MG63 (cell line): ENCODE data around the gene ZNF219. TPM values are rescaled to one million over a fixed set of nuclear protein-coding genes. Genes with fewer than 3 reads are reported as not detected.

ENCODE experiments used
- DNase-seq: peaks from one replicate; pipeline ENCODE4 v3.0.0-alpha.2; 2020
- H3K27me3 ChIP-seq: fragments of 250-450 bp; sonication (Bioruptor Pico); 2 replicates; pipeline ENCODE4 v1.5.1; 2020; ENCODE audit warnings: mild to moderate bottlenecking, moderate library complexity
- H3K36me3 ChIP-seq: fragments of 250-450 bp; sonication (Bioruptor Pico); 2 replicates; pipeline ENCODE4 v1.5.1; 2020; ENCODE audit warnings: mild to moderate bottlenecking, moderate library complexity
- H3K4me3 ChIP-seq: fragments of 250-450 bp; sonication (Bioruptor Pico); 2 replicates; pipeline ENCODE4 v1.5.1; 2020; ENCODE audit warnings: mild to moderate bottlenecking, moderate library complexity
- H3K9me3 ChIP-seq: fragments of 250-450 bp; sonication (Bioruptor Pico); 2 replicates; pipeline ENCODE4 v1.5.1; 2020; ENCODE audit warnings: mild to moderate bottlenecking, moderate library complexity
- total RNA-seq: library from RNA; depleted of rRNA; stranded (reverse); fragments of >200 nt; shearing (Covaris generic); gene quantifications from 2 replicates; pipeline ENCODE4 v1.2.3, GENCODE V29; 2014; ENCODE audit warnings: low replicate concordance

Gene ZNF219
- total RNA-seq, 1 experiment from 2014 or later, result 33.3 TPM

GRCh38 chr14:21092273-21093011 is 6.0 kb downstream of the ZNF219 start:
- Histone ChIP-seq H3K9me3 (no peaks in the 10 kb centered on the region), H3K36me3 (no peaks in the 10 kb centered on the region), H3K27me3 (no peaks in the 10 kb centered on the region), H3K4me3 (no peak overlapping the region)
- peak; percentile 49 for DNase-seq

GRCh38 chr14:21091821-21092272 is 6.6 kb downstream of the ZNF219 start:
- Histone ChIP-seq H3K9me3 (no peaks in the 10 kb centered on the region), H3K36me3 (no peaks in the 10 kb centered on the region)

DNA sequence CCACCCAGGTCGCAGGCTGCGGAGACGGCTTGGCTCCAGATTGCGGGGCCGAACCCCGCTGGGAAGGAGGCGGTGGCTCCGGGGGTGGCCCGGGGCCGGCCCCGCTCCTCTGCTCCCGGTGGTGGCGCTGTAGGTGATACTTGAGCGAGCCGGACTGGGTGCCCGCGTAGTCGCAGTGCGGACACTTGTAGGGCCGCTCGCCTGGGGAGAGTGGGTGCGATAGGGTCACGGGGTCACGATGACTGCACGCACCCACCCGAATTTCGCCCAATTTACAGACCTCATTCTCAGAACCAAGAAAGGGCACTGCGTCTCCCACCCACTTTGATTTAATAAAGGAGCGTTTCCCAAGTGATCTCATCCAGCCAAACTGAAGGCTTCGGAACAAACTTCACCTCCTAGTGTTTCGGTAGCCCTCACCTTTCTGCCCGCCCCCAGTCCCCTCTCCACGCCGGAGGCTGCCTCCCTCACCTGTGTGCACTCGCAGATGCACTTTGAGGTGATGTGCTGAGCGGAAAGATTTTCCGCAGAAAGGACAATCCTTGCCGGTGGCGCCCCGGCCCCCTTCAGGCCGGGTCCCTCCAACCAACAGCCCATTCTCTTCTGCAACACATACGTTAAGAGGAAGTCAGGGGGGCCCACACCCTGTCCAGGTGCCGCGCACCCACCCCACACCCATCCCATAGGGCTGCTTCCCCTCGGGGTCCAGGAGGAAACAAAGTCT is 7.4 kb downstream of the ZNF219 start:
- no peak overlapping the region for H3K4me3 ChIP-seq
- no peak for DNase-seq
- no peaks in the 10 kb centered on the region for H3K9me3 ChIP-seq
- no peaks in the 10 kb centered on the region for H3K27me3 ChIP-seq
- no peaks in the 10 kb centered on the region for H3K36me3 ChIP-seq

More at GRCh38 chr14:21091821-21092272, 6.6 kb downstream of the ZNF219 start:
- DNase-seq, result no peak
- no peak overlapping the region for H3K4me3 ChIP-seq
- H3K27me3 ChIP-seq, result no peaks in the 10 kb centered on the region

DNA sequence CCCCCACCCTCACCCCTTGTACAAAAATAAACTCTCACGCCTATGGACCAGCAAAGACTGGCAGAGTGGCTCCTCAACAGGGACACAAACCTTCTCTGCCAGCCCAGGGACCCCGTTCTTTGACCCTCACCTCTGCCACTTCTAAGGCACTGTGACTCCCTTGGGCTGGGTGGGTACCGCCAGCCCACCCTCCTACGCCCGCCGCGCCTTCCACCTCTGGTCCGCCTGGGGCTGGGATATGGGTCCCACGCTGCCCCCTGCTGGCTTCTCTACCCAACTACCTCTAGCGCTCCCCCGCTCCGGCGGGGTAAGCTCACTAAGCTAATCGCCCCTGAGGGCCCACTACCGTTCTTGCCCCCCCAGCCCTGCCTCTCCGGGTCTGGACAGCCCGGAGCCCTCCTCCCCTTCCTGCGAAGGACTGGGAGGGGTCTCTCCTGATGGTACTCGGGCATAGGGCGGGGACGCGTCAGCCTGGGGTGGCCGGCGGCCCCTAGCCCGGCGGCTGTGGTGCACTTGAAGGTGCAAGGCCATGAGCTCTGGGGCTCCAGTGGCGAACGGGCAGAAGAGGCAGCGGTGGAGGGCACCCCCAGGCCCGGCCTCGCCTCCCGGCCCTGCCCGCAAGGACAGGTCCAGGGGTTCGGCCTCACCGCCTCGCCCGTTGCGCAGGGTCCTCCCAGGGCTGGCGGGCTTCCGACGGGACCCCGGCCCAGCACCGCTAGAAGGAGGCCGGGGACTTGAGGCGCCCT is 8.1 kb downstream of the ZNF219 start:
- DNase-seq, result no peak
- no peaks in the 10 kb centered on the region for H3K27me3 ChIP-seq
- no peaks in the 10 kb centered on the region for H3K9me3 ChIP-seq
- no peak overlapping the region for H3K4me3 ChIP-seq
- no peaks in the 10 kb centered on the region for H3K36me3 ChIP-seq

DNA sequence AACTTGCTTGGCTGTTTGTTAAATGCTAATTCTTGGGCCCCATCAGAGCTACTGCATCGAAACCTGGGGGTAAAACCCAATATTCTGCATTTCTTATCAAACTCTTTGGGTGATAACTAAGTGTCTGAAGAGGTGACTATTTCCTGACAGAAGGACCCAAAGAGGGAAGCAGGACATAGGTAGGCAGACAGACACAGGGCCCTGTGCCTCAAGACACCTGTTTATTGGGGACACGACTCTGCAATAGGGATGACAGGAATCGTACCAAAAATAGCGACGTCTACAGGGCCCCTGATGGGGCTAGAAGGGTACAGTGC is 8.6 kb downstream of the ZNF219 start:
- H3K9me3 ChIP-seq, result no peaks in the 10 kb centered on the region
- H3K36me3 ChIP-seq, result no peaks in the 10 kb centered on the region
- H3K4me3 ChIP-seq, result no peak overlapping the region

DNA sequence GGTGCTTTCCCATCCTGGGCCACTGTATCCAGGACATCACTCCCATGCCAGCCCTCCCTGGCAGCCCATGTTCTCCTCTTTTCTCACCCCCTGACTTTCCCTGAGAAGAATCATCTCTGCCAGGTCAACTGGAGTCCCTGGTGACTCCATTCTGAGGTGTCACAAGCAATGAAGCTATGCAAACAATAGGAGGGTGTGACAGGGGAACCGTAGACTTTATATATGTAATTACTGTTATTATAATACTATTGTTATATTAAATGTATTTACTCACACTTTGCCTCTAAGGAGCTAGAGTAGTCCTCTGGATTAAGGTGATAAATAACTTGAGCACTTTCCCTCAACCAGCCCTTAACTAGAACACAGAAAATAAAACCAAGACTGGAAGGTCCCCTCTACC is 9.2 kb downstream of the ZNF219 start:
- Histone ChIP-seq H3K9me3 (no peaks in the 10 kb centered on the region), H3K4me3 (no peak overlapping the region), H3K36me3 (no peaks in the 10 kb centered on the region), H3K27me3 (no peaks in the 10 kb centered on the region)
- no peak for DNase-seq

More for the DNA sequence above, 8.6 kb downstream of the ZNF219 start:
- no peaks in the 10 kb centered on the region for H3K27me3 ChIP-seq
- no peak for DNase-seq

DNA sequence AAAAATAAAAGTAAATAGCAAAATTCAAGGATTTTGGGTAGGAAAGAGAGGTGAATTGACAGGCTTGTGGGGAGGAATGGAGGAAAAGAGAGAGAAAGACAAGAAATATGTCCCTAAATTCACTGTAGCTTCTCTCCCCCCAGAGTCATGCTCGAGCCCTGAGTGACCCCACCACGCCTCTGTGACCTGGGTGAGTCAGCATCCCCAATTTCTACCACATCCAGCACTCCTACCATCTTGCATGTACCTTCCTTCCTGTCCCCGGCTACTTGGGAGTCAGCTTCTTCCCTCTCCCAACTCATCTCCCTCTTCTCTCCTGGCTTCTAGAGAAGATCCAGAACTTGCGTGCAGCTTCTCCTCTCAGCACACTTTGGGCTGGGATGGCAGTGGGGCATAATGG is 9.8 kb downstream of the ZNF219 start:
- no peaks in the 10 kb centered on the region for H3K9me3 ChIP-seq
- no peak for DNase-seq
- H3K27me3 ChIP-seq, result no peaks in the 10 kb centered on the region
- H3K36me3 ChIP-seq, result no peaks in the 10 kb centered on the region
- H3K4me3 ChIP-seq, result no peak overlapping the region

GRCh38 chr14:21087294-21088091 is 11.0 kb downstream of the ZNF219 start:
- no peak for DNase-seq
- Histone ChIP-seq H3K27me3 (no peaks in the 10 kb centered on the region), H3K9me3 (no peaks in the 10 kb centered on the region), H3K36me3 (no peaks in the 10 kb centered on the region), H3K4me3 (no peak overlapping the region)

GRCh38 chr14:21086908-21087293 is 11.6 kb downstream of the ZNF219 start:
- Histone ChIP-seq H3K4me3 (no peak overlapping the region), H3K36me3 (no peaks in the 10 kb centered on the region), H3K9me3 (no peaks in the 10 kb centered on the region), H3K27me3 (no peaks in the 10 kb centered on the region)
- no peak for DNase-seq

DNA sequence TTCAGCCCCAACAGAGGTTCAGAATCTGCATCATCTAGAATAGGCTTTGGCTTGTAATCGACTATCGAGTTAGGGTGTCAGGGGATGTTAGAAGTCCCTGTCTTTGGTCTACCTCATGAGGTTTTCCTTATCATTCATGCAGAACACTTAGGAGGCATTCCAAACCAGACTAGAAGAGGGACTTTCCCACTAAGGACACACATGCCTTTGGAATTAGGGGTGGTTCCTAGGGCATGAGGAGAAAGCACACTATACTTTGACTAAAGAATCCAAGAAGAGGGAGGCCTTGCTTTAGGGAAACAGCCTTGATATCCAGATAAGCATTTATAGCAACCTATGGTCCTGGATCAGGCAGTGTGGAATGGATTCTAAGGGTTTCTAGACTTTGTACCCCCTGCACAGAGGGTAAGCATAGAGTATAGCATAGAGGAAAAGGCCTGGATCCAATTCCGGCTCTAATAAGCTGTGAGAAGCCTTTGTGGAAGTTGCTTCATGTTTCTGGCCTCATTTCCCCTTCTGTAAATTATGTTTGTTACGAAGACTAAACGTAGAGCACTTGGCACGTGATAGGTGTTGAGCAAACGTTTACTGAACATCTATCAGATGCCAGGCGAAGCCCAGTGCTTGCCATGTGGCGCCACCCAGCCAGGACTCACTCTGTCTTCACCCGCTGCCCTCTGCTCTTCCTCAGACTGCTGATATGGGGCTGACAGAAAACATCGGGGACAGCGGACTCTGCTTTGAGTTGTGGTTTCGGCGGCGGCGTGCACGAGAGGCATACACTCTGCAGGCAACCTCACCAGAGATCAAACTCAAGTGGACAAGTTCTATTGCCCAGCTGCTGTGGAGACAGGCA is 13.2 kb downstream of the ZNF219 start:
- H3K4me3 ChIP-seq, result no peak overlapping the region
- H3K27me3 ChIP-seq, result no peaks in the 10 kb centered on the region
- no peaks in the 10 kb centered on the region for H3K36me3 ChIP-seq
- DNase-seq, result no peak
- H3K9me3 ChIP-seq, result no peaks in the 10 kb centered on the region

GRCh38 chr14:21084396-21084795 is 14.1 kb downstream of the ZNF219 start:
- no peak overlapping the region for H3K4me3 ChIP-seq
- H3K9me3 ChIP-seq, result no peaks in the 10 kb centered on the region
- DNase-seq, result no peak
- H3K36me3 ChIP-seq, result no peaks in the 10 kb centered on the region
- no peaks in the 10 kb centered on the region for H3K27me3 ChIP-seq

DNA sequence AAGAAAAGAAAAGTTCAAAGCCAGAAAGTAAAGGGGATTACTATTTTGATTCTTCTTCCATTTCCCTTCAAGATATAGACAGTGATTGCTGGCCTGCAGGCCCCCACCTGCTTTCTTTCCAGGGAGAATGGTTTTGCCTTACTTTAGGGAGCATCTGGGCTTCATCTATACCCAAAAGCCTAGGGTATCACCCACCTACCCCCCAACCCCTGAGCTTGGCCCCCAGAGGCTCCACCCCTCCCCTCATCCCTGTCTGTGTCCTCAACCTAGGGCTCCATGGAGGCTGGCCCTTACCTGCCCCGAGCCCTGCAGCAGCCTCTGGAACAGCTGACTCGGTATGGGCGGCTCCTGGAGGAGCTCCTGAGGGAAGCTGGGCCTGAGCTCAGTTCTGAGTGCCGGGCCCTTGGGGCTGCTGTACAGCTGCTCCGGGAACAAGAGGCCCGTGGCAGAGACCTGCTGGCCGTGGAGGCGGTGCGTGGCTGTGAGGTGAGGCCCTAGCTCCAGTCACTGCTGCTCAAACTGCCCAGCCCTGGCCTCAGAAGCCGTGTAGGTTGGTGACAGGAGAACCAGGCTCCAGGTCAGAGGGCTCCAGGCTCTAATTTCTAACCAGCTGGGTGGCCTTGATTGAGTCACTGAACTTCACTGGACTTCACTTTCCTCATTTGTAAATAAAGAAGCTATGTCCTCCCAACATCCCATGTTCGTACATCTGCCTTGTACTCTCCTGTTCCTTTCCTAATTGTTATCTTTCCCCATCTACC is 14.7 kb downstream of the ZNF219 start:
- H3K9me3 ChIP-seq, result no peaks in the 10 kb centered on the region
- no peak overlapping the region for H3K4me3 ChIP-seq
- no peaks in the 10 kb centered on the region for H3K27me3 ChIP-seq
- no peaks in the 10 kb centered on the region for H3K36me3 ChIP-seq
- DNase-seq, result no peak

DNA sequence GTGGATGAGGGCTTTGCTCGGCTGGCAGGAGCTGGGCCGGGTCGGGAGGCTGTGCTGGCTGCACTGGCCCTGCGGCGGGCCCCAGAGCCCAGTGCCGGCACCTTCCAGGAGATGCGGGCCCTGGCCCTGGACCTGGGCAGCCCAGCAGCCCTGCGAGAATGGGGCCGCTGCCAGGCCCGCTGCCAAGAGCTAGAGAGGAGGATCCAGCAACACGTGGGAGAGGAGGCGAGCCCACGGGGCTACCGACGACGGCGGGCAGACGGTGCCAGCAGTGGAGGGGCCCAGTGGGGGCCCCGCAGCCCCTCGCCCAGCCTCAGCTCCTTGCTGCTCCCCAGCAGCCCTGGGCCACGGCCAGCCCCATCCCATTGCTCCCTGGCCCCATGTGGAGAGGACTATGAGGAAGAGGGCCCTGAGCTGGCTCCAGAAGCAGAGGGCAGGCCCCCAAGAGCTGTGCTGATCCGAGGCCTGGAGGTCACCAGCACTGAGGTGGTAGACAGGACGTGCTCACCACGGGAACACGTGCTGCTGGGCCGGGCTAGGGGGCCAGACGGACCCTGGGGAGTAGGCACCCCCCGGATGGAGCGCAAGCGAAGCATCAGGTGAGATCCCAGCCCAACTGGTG is 16.8 kb downstream of the ZNF219 start:
- Histone ChIP-seq H3K27me3 (no peaks in the 10 kb centered on the region), H3K36me3 (no peaks in the 10 kb centered on the region; the same call in 1 of the 2 replicates), H3K4me3 (no peak overlapping the region), H3K9me3 (no peaks in the 10 kb centered on the region)
- DNase-seq, result no peak

DNA sequence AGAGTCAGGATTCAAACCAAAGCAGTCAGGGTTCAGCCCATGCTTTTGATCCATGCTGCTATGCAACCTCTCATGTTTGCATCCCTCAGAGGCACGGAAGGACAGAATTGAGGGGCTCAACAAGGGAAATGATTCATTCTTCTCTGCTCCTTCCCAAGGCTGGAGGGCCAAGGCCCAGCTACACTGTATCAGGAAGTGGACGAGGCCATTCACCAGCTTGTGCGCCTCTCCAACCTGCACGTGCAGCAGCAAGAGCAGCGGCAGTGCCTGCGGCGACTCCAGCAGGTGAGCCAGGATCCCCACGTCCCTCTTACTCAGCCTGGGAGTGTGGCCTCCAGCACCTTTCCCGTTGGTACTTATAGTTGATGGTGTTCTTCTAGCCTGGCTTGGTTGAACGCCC is 19.7 kb downstream of the ZNF219 start:
- no peaks in the 10 kb centered on the region; the same call in none of the 2 replicates for H3K36me3 ChIP-seq
- no peaks in the 10 kb centered on the region for H3K9me3 ChIP-seq
- no peak overlapping the region for H3K4me3 ChIP-seq
- H3K27me3 ChIP-seq, result no peaks in the 10 kb centered on the region
- DNase-seq, result no peak

- no peaks in the 10 kb centered on the region; the same call in none of the 2 replicates for H3K36me3 ChIP-seq
Observed at GRCh38 chr14:21078287-21078686, 20.2 kb downstream of the ZNF219 start.

More at GRCh38 chr14:21078287-21078686, 20.2 kb downstream of the ZNF219 start:
- Histone ChIP-seq H3K9me3 (no peaks in the 10 kb centered on the region), H3K4me3 (no peak overlapping the region), H3K27me3 (no peaks in the 10 kb centered on the region)
- DNase-seq, result no peak
